RWPE2 (cell line): Measurements from ENCODE around the gene CYP2R1.
"Not testable (repeated sequence)": the region's sequence is repeated elsewhere in the genome, so short reads cannot be mapped to it uniquely, and the experiment has no call there.

Experiments used
- ATAC-seq: fragments of 200-7000 bp; cut with Tn5 transposase; 3 replicates; pipeline ENCODE4 v1.9.1; 2021; ENCODE audit warnings: low read depth
- DNase-seq: peaks from one replicate; pipeline ENCODE4 v3.0.0-alpha.2; 2020; ENCODE audit warnings: low spot score
- H3K27ac ChIP-seq: fragments of 450-650 bp; 2 replicates; pipeline ENCODE4 v1.5.1; 2017; ENCODE audit warnings: mild to moderate bottlenecking; ENCODE audit not compliant: poor library complexity, severe bottlenecking
- H3K27me3 ChIP-seq: fragments of 250-450 bp; sonication (Bioruptor Pico); 2 replicates; pipeline ENCODE4 v1.5.1; 2021; ENCODE audit warnings: mild to moderate bottlenecking, moderate library complexity; ENCODE audit not compliant: insufficient read depth, poor library complexity, severe bottlenecking
- H3K36me3 ChIP-seq: fragments of 250-450 bp; sonication (Bioruptor Pico); 2 replicates; pipeline ENCODE4 v1.5.1; 2020; ENCODE audit warnings: low read depth, mild to moderate bottlenecking, moderate library complexity
- H3K4me1 ChIP-seq: fragments of 250-450 bp; sonication (Bioruptor Pico); 2 replicates; pipeline ENCODE4 v1.5.1; 2021; ENCODE audit warnings: mild to moderate bottlenecking, moderate library complexity; ENCODE audit not compliant: insufficient read depth, poor library complexity, severe bottlenecking
- H3K4me3 ChIP-seq: fragments of 250-450 bp; sonication (Bioruptor Pico); 2 replicates; pipeline ENCODE4 v1.5.1; 2021; ENCODE audit warnings: mild to moderate bottlenecking, moderate library complexity; ENCODE audit not compliant: severe bottlenecking
- H3K9me3 ChIP-seq: fragments of 250-450 bp; sonication (Bioruptor Pico); 2 replicates; pipeline ENCODE4 v1.5.1; 2021; ENCODE audit warnings: mild to moderate bottlenecking, moderate library complexity; ENCODE audit not compliant: severe bottlenecking
- CTCF ChIP-seq: fragments of 450-650 bp; IDR thresholded peaks from one replicate; pipeline ENCODE4 v1.5.1; 2017; ENCODE audit warnings: mild to moderate bottlenecking, moderate library complexity; ENCODE audit not compliant: poor library complexity, severe bottlenecking

Gene CYP2R1

DNA sequence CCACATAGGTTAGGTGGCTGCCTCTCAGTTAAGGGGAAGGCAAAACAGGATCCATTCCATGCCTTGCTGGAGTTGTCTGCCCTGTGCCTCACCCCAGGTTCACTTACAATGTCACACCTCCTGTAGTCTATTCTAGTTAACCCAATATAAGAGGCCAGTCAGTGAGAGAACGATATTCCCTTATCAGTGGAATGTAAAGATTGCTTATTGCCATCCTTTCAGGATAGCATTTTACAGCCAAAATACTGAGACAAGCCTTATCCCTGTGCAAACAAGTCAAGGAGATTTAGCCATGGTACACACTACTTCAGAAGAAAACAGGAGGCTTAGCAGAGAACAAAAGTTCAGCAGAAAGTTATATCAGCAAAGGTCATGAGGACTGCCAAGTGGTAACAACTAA, 5.5 kb downstream of the CYP2R1 start:
- no peaks in the 10 kb centered on the region for H3K27me3 ChIP-seq
- H3K4me3 ChIP-seq, result no peak overlapping the region
- ATAC-seq (no peak; the same call in 2 of the 3 replicates), DNase-seq (no peak)
- H3K27ac ChIP-seq, result no peak overlapping the region
- no peaks in the 10 kb centered on the region for H3K9me3 ChIP-seq
- no peaks in the 10 kb centered on the region for H3K4me1 ChIP-seq
- TF ChIP-seq CTCF, result no peak
- H3K36me3 ChIP-seq, result no peaks in the 10 kb centered on the region

DNA sequence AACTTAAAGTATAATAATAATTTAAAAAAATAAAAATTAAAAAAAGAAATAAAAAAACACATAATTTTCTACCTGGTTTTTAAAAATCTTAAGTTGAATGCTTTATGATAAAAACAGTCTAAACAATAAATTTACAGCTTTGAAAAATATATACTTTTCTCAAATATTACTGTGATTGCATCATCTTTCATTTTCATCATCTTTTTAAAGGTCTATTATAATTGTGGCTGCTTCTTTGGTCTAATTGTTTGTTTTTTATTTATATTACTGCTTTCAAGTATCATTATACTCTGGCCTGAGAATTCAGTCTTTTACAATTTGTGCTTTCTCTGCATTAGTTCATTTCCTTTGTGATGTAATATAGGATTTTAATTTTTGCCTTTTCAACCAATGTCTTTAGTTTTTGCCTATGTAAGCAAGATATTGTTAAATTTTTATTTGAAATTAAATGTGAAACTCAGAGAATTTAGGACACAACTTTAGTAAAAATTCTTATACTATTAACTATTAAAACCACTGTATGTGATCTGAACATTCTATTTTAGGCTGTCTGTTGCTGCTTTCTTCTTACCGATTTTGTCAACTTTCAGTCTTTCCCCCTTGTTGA, 7.3 kb downstream of the CYP2R1 start:
- Histone ChIP-seq H3K4me3 (no peak overlapping the region), H3K27me3 (no peaks in the 10 kb centered on the region), H3K27ac (no peak overlapping the region), H3K4me1 (no peaks in the 10 kb centered on the region), H3K9me3 (no peaks in the 10 kb centered on the region), H3K36me3 (no peaks in the 10 kb centered on the region; the same call in 1 of the 2 replicates)
- DNase-seq (no peak), ATAC-seq (no peak)
- no peak for TF ChIP-seq CTCF

- H3K36me3 ChIP-seq, H3K27me3 ChIP-seq, H3K27ac ChIP-seq, H3K4me1 ChIP-seq, DNase-seq, H3K4me3 ChIP-seq, H3K9me3 ChIP-seq, ATAC-seq: not testable (repeated sequence)
Observed at GRCh38 chr11:14883683-14884082, 8.3 kb downstream of the CYP2R1 start.

- no peaks in the 10 kb centered on the region for H3K9me3 ChIP-seq
- DNase-seq, result no peak
- no peak overlapping the region for H3K27ac ChIP-seq
- H3K4me1 ChIP-seq, result no peaks in the 10 kb centered on the region
- H3K36me3 ChIP-seq, result peaks cover 5% of the 10 kb centered on the region; the same call in 1 of the 2 replicates
- H3K27me3 ChIP-seq, result no peaks in the 10 kb centered on the region
- H3K4me3 ChIP-seq, result no peak overlapping the region
- ATAC-seq, result no peak
- TF ChIP-seq CTCF, result no peak
Observed at GRCh38 chr11:14882196-14882595, 9.8 kb downstream of the CYP2R1 start.

DNA sequence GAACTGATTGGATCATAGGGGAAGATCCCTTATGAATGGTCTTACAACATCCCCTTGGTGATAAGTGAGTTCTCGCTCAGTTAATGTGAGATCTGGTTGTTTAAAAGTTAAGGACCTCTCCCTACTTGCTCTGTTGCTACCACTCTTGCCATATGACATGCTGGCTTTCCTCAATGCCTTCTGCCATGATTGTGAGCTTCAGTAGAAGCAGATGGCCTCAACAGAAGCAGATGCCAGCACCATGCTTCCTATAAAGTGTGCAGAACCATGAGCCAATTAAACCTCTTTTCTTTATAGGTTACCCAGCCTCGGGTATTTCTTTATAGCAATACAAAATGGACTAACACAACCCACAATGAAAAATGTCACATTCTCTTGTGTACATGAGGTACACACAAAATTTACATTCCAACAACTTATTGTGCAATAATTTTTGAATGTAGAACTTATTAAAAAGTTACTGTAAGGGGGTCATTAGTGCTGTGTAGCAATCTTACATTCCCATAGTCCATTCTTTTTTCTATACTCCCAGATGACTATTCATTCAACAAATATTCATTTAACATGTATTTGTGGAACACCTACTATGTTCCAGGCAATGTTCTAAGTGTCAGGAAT, 10.3 kb downstream of the CYP2R1 start:
- DNase-seq (no peak), ATAC-seq (no peak)
- Histone ChIP-seq H3K4me1 (no peaks in the 10 kb centered on the region), H3K27me3 (no peaks in the 10 kb centered on the region), H3K4me3 (no peak overlapping the region), H3K27ac (no peak overlapping the region), H3K9me3 (no peaks in the 10 kb centered on the region), H3K36me3 (peaks cover 5% of the 10 kb centered on the region; the same call in 1 of the 2 replicates)
- no peak for TF ChIP-seq CTCF
